Coronary artery (tissue), 2 donors: ENCODE measurements around the gene AGT.

Experiments used
- DNase-seq: peaks from one replicate; pipeline ENCODE4 v3.0.0-alpha.2; 2017; ENCODE audit warnings: low spot score
- H3K27ac ChIP-seq, 2 donors: fragments of 200-600 bp; sonication (generic); one replicate each; pipeline ENCODE4 v1.5.1; 2016 to 2019
- H3K4me3 ChIP-seq: fragments of 200-600 bp; sonication (generic); 2 replicates; pipeline ENCODE4 v1.5.1; 2016; ENCODE audit warnings: mild to moderate bottlenecking, moderate library complexity
- TF ChIP-seq, protein P1 (sequence below): fragments of 200-600 bp; sonication (generic); IDR thresholded peaks from one replicate; pipeline ENCODE4 v1.5.1; 2019; ENCODE audit warnings: antibody characterized with exemption

Gene AGT

DNA sequence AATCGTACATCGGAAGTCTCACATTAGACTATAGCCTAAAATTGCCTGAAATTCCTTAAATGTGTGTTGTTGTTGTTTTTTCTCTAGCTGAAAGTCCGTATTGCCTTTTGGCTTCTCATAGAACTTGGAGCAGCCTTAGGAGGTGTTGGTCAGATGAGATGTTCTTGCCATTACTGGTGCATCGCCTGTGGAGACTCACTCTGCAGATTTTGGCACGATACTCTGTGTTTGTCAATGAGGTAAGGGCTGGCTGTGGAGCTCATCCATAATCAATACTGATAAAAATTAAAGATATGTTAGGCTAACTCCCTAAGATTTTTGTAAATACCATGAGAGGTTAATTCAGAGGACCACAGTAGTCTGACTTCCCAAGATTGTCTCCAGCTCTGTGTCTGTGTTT, 28.9 kb downstream of the AGT start:
- TF ChIP-seq, protein P1, sequence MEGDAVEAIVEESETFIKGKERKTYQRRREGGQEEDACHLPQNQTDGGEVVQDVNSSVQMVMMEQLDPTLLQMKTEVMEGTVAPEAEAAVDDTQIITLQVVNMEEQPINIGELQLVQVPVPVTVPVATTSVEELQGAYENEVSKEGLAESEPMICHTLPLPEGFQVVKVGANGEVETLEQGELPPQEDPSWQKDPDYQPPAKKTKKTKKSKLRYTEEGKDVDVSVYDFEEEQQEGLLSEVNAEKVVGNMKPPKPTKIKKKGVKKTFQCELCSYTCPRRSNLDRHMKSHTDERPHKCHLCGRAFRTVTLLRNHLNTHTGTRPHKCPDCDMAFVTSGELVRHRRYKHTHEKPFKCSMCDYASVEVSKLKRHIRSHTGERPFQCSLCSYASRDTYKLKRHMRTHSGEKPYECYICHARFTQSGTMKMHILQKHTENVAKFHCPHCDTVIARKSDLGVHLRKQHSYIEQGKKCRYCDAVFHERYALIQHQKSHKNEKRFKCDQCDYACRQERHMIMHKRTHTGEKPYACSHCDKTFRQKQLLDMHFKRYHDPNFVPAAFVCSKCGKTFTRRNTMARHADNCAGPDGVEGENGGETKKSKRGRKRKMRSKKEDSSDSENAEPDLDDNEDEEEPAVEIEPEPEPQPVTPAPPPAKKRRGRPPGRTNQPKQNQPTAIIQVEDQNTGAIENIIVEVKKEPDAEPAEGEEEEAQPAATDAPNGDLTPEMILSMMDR: no peak
- no peak overlapping the region for H3K4me3 ChIP-seq
- no peak overlapping the region for H3K27ac ChIP-seq
- DNase-seq: no peak

DNA sequence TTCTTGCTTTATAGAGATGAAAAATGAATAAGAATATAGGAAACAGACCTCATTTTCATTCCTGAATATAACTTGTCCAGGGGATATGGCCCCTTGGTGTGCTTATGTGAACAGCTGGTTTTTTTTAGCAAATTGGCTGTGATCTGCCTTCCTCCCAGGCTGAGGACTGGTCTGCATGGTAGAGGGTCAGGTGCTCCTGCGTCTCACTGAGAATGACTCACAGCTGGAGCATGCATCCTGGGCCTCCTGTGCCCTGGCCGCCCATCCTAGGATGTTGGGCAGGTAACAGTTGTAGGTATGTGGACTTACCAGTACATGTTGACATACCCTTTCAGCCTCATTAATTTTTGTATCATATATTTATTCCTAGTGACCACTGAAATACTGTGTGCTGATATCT, 29.8 kb downstream of the AGT start:
- Histone ChIP-seq H3K27ac (no peak overlapping the region), H3K4me3 (no peak overlapping the region)
- TF ChIP-seq, protein P1: no peak
- no peak for DNase-seq

DNA sequence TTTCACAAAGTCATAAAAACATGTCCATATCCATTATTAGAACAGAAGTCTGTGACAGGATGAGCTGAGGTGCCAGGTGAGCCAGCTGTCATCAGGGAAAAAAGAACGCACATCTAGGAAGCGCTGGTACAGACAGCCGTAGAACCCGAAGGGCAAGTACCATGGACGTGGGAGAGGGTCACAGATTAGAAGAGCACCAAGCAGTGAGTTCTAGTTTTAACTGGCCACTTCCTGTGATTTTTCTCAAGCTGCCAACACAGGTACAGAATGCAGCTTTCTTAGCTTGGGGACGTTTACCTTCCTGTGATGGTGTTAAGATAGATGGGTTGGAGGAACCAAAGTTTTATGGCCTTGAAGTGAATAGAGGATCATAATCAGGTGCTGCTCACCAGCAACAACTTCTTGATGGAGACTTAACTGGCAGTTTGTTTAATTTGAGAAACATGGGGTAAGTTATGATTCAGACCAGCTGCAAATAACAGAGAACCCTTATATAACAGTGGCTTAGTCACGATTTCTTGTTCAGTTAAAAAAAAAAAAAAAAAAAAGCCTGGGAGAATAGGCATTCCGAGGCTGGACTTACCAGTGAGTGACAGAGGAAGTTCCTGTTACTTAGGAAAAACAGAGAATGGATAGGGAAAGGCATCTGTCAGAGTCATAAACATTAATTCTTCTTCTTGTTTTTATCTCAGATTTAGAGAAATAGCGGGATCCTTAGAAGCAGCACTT, 30.9 kb downstream of the AGT start:
- TF ChIP-seq, protein P1: no peak
- H3K27ac ChIP-seq: no peak overlapping the region
- DNase-seq: no peak
- no peak overlapping the region for H3K4me3 ChIP-seq

DNA sequence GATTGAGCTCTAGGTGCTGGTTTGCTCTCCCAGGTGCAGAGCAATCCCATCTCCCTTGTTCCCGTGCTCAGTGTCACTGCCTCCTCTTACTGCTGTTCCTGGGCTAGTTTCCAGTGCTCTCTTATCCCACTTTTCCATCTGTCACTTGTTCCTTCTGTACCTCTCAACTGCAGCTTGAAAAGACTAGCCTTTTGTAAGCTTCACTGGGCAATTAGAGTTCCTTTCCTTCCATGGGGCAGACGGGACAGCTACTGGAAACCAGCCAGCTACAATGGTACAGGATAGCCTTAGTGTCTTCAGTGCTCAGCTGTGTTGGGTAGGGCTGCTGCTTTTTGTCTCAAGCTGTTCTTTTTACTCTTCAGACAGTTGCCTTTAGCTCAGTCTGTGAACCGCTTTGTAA, 31.6 kb downstream of the AGT start:
- DNase-seq: no peak
- no peak overlapping the region for H3K27ac ChIP-seq
- TF ChIP-seq, protein P1: no peak
- H3K4me3 ChIP-seq: no peak overlapping the region

DNA sequence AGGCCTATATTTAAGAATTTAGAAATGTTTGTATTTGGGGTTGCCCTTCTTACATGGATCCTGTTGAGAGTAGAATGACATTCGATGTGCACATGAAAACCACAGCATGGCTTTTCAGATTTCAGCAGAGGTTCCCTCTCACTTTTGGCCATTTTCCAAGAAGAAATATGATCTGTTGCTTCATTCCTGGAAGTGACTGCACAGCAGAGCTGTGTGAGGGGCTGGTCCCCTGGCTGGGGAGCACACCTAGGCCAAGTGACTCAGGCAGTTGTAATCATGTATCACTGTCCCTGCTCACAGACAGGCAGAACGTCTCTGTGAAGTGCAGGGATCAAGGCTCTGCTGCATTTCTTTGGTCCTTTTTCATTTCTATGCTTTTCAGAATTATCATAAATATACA, 32.3 kb downstream of the AGT start:
- Histone ChIP-seq H3K4me3 (no peak overlapping the region), H3K27ac (no peak overlapping the region)
- no peak for DNase-seq
- TF ChIP-seq, protein P1: no peak

DNA sequence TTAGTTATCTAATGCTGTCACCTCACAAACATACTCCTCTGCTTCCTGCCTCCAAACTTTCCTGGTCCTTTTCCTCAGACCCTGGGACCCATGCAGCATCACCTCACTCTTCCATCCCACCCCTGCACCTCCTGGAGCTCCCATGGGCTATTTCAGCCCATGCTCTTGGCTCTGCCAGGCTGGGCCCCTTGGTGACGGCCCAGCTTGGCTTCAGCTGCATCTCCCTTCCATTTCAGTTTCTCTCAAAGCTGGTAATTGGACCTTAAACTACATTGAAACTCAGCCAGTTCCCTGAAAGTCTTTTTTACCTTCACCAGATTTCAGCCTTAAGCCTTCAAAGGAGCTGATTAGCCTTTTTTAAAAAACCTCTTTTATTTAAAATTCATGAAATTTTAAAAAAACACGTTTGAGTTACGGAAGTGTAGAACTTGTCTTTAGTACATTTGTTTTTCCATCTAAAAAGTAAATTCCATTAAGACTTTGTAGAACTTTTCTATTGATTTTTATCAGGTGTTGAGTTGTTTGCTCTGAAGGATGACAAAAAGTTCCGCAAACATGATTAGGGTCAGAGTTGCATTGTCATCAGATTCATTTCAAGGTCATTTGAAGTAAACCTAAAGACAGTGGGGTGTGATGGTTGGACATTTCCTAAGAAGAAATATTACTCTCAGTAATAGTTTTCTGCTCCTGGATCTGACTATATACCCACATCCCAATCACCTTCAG, 33.5 kb downstream of the AGT start:
- no peak for DNase-seq
- H3K27ac ChIP-seq: no peak overlapping the region
- TF ChIP-seq, protein P1: no peak
- no peak overlapping the region for H3K4me3 ChIP-seq

DNA sequence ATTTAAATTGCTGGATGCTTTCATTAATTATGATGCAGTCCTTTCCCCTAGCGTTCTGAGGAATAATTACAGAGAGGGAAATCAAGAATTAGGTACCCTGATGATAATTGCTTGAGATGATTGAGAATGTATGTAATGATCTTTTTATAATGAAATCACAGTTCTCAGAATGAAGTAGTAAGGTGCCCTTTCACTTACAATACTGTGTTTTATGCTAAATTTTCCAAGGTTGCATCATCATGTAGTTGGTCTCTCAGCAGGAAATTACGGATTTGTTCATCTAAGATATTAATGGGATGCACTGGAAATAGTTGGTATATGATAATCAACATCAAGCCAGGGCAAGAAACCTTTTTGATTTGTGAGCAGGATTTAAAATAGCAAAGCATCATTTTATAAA, 34.1 kb downstream of the AGT start:
- DNase-seq: no peak
- TF ChIP-seq, protein P1: no peak
- no peak overlapping the region for H3K4me3 ChIP-seq
- H3K27ac ChIP-seq: no peak overlapping the region
